HG03159 (cell line): ENCODE data around the gene BCL7A.
"Not testable (repeated sequence)": the region's sequence is repeated elsewhere in the genome, so short reads cannot be mapped to it uniquely, and the experiment has no call there.

Experiments used
- ATAC-seq: cut with Tn5 transposase; IDR thresholded peaks from one replicate; pipeline ENCODE4 v1.9.1; 2021; ENCODE audit warnings: mild to moderate bottlenecking, moderate library complexity; ENCODE audit not compliant: unreplicated experiment

BCL7A gene

GRCh38 chr12:122021822-122022392, at the start of gene BCL7A:
Gene BCL7A, plus strand, starts transcription at chr12:122021884. Its CDS starts 208 bp downstream, at chr12:122022092.
- no peak for ATAC-seq

- ATAC-seq = no peak
Observed at GRCh38 chr12:121974026-121974985, 47.4 kb upstream of the BCL7A start.

GRCh38 chr12:121975021-121975420, 46.7 kb upstream of the BCL7A start:
- no peak for ATAC-seq

- no peak for ATAC-seq
Observed at GRCh38 chr12:121976950-121977349, 44.7 kb upstream of the BCL7A start.

GRCh38 chr12:121980191-121980891, 41.3 kb upstream of the BCL7A start:
- ATAC-seq = no peak

DNA sequence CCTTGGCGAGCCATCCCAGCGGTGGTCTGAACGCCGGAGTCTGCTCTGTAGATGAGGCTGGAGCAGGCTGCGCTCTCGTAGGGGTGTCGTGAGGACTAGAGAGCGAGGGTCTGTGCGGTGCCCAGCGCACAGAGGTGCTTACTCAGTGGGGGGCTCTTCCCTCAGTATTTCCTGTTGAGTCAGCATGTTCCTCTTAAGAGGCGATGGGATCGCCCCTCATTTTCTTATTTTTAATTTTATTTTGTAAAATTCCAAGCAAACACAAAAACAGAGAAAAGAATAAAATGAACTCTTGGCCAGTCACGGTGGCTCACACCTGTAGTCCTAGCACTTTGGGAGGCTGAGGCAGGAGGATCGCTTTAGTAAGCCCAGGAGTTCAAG, 40.8 kb upstream of the BCL7A start:
- ATAC-seq = no peak

DNA sequence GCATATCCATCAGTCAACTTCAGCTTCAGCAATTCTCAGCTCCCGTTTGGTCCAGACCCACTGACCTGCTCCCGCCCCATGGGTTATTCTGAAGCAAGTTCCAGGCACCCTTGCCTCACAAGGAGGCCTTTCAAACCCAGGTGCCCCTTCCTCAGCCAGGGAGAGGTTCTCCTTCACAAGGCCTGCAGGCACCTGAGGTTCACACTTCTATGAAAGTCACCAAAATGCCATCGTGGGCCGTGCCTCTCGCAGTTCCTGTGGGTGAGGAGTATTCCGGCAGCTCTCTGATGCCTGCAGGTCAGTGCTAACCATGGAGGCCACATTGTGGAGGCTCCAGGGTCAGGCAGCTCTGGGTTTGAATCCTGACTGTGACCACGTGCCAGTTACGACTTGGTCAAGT, 40.2 kb upstream of the BCL7A start:
- ATAC-seq = no peak

DNA sequence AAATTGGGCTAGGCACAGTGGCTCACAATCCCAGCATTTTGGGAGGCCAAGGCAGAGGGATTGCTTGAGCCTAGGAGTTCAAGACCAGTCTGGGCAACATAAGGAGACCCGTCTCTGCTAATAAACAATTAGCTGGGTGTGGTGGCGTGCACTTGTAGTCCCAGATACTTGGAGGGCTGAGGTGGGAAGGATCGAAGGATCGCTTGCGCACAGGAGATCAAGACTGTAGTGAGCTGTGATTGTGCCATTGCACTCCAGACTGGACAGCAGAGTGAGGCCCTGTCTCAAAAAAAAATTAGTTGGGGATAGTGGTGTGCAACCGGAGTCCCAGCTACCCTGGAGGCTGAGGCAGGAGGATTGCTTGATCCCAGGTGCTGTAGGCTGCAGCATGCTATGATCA, 38.7 kb upstream of the BCL7A start:
- ATAC-seq = no peak

DNA sequence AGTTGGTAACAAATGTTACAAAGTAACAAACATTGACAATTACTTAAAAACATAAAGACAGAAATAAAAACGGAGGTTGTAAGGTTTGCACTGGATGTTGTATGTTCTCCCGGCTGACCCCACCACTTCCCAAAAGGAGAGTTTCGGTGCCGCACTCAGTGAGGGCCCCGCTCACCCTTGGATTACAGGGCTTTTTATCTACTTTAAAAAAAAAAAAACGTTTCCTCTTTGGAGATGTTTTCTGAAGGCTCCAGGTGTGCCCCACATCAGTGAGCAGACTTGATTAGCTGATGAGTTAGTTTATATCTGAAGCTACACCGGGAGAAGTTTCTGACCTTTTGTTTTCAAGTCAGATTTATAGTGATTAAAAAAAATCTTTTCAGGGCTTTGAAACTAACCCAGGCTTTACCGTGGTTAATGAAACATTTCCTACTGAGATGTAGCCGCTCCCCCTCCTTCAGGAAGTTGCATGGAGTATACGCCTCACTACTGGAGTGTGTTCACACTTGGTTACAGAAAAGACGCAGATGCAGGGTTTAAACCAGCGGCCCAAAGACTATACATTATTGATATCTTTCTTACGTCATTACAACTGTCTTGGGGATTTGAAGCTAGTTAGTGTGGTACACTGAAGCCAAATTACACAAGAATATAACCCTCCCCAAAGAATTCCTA, 38.0 kb upstream of the BCL7A start:
- no peak for ATAC-seq

DNA sequence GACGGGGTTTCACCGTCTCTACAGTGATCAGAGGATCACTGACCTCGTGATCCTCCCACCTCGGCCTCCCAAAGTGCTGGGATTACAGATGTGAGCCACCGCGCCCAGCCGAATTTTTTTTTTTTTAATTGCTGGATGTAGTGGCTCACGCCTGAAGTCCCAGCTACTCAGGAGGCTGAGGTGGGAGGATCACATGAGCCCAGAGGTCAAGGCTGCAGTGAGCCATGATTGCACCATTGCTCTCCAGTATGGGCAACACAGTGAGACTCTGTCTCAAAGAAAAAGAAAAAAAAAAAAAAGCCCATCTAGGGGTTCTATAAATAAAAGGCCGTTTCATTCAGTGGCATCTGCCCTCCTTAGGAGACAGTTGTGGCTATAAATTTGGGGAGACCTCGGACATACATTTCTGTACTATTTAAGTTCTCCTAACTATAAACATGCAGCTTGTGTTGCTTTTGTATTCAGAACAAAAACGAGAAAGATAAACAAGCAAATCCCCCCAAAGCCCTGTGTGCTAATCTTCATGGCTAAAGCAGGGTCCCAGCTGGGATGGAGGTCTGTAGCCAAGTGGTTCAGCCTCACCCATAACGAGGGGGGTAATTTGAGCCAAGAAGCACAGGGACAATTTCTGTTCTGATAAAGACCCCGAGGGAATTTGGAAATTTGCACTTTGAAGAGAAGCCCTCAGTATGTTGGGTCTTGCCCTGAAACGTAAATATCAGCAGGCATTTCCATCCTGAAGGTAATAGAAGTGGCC, 35.0 kb upstream of the BCL7A start:
- no peak for ATAC-seq

GRCh38 chr12:121988519-121988918, 33.2 kb upstream of the BCL7A start:
- not testable (repeated sequence) for ATAC-seq

- ATAC-seq = no peak
Observed at GRCh38 chr12:121989276-121990113, 32.2 kb upstream of the BCL7A start.

DNA sequence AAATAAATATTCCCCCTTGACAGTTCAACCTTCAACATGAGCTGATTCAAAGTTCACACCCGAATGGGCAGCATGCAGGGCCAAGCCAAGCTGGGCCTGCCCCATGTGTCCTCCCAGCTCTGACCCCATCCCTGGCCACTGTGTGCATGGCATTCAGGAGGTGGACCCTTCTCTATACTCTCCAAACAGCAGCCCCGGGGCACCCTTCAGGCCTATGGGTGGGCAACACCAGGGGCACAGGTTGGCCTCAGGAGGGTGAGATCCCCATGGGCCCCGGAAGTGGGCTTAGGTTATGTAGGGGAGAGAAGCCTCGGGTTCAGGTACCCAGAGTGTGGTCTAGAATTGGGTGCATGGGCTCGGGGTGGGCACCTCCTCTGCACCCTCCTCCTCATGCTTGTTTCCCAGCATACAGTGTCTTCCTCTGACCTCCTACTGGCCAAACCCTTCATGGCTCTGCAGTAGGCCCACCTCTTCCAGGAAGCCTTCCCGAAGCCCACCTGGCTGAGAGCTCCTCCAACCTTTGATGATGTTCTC, 31.5 kb upstream of the BCL7A start:
- ATAC-seq = no peak

DNA sequence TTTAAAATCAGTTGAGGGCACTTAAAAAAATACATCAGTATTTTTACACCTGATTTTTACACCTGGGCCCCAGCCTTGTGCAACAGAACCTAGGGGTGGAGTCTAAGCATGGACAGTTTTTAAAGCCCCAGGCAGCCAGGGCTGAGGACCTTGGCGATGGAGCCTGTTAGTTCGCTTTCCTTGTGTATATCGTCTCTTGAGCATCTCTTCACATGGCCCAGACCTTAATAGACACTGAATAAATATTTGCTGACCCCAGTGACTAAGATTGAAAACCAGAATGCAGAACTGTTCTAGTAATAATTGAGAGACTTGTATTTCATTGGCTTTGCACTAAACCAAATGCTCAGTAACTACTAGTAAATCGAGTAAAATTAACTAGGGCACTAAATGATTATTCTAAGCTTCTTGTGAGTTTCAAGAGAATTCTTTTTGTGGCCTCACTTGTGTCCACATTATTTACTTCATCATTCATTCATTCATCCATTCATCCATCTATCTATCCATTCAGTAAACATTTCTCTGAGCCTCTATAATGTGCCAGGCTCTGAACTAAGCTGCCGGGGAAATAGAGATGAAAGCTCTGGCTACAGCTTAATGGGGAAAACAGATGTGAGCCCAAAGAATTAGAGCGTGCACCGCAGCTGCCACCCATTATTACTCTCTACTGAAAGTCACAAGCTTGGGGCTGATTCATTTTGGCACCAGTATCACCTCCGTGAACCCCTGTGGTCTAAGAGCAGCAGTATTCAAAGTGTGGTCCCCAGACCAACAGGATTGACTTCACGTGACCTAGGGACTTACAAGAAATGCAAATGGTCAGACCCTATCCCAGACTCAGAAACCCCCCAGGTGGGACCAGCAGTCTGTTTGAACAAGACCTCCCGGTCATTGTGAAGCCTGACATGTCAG, 30.7 kb upstream of the BCL7A start:
- ATAC-seq = peak; percentile 74

- ATAC-seq = peak; percentile 85
Observed at GRCh38 chr12:121992059-121992879, 29.4 kb upstream of the BCL7A start.

- no peak for ATAC-seq
Observed at GRCh38 chr12:121996050-121996944, 25.4 kb upstream of the BCL7A start.
